CD4-positive, alpha-beta memory T cell (primary cell): Measurements from ENCODE around the gene INPP4B. TPM values are rescaled to one million over a fixed set of nuclear protein-coding genes. Genes with fewer than 3 reads are reported as not detected.

Experiments used
- CTCF ChIA-PET: fragments of 350-600 bp; sonication (Branson Sonifier 250); formaldehyde crosslinking; loops from one replicate; lab custom pipeline; 2021; ENCODE audit warnings: inconsistent platforms; ENCODE audit not compliant: partially characterized antibody; lab: Charles Lee
- POLR2A ChIA-PET: fragments of 350-600 bp; sonication (Branson Sonifier 250); formaldehyde crosslinking; loops from one replicate; lab custom pipeline; 2021; ENCODE audit not compliant: partially characterized antibody; lab: Charles Lee
- DNase-seq, 5 donors: peaks; one replicate each; pipeline versions ENCODE4 v3.0.0 to v3.0.0-alpha.2; 2020 to 2022; ENCODE audit warnings: mixed read lengths in 1 of 5
- H3K27ac ChIP-seq: one replicate; pipeline ENCODE4 v1.7.0; 2013; ENCODE audit warnings: low read depth, low read length
- H3K27me3 ChIP-seq: 2 replicates; pipeline ENCODE4 v1.7.0; 2013; ENCODE audit warnings: mild to moderate bottlenecking, low read length, moderate library complexity; ENCODE audit not compliant: insufficient read depth
- H3K36me3 ChIP-seq: 2 replicates; pipeline ENCODE4 v1.7.0; 2013; ENCODE audit warnings: mild to moderate bottlenecking, low read length, moderate library complexity; ENCODE audit not compliant: insufficient read depth
- H3K4me1 ChIP-seq: 2 replicates; pipeline ENCODE4 v1.7.0; 2013; ENCODE audit warnings: mild to moderate bottlenecking, low read length, moderate library complexity; ENCODE audit not compliant: insufficient read depth
- H3K4me3 ChIP-seq, 2 donors: one replicate each; pipeline ENCODE4 v1.7.0; 2013; ENCODE audit warnings: low read length in 2 of 2, mild to moderate bottlenecking in 1 of 2
- H3K9me3 ChIP-seq, 2 donors: one replicate each; pipeline ENCODE4 v1.7.0; 2013; ENCODE audit warnings: low read length in 2 of 2, control low read depth in 1 of 2; ENCODE audit not compliant: control insufficient read depth in 1 of 2
- H3K27ac Mint-ChIP-seq, 7 donors: one replicate each; pipeline ENCODE4 v1.8.0; 2020 to 2021; ENCODE audit warnings: mixed read lengths in 7 of 7, mild to moderate bottlenecking in 6 of 7, inconsistent platforms in 3 of 7, moderate library complexity in 3 of 7
- H3K27me3 Mint-ChIP-seq, 2 donors: one replicate each; pipeline ENCODE4 v1.8.0; 2020 to 2021; ENCODE audit warnings: mixed read lengths in 2 of 2
- H3K36me3 Mint-ChIP-seq, 2 donors: one replicate each; pipeline ENCODE4 v1.8.0; 2020 to 2021; ENCODE audit warnings: mixed read lengths in 2 of 2, inconsistent platforms in 1 of 2, mild to moderate bottlenecking in 1 of 2
- H3K4me1 Mint-ChIP-seq, 4 donors: one replicate each; pipeline ENCODE4 v1.8.0; 2020 to 2021; ENCODE audit warnings: mixed read lengths in 4 of 4, mild to moderate bottlenecking in 1 of 4
- H3K4me3 Mint-ChIP-seq, 8 donors: one replicate each; pipeline ENCODE4 v1.8.0; 2020 to 2021; ENCODE audit warnings: mixed read lengths in 8 of 8, mild to moderate bottlenecking in 7 of 8, moderate library complexity in 6 of 8, inconsistent platforms in 3 of 8
- H3K9me3 Mint-ChIP-seq, 8 donors: one replicate each; pipeline ENCODE4 v1.8.0; 2020 to 2021; ENCODE audit warnings: mixed read lengths in 8 of 8, mild to moderate bottlenecking in 5 of 8, inconsistent platforms in 3 of 8, moderate library complexity in 1 of 8
- intact Hi-C: fragments of 100-400 bp; cut with micrococcal nuclease; formaldehyde crosslinking; loops from one replicate; pipeline ENCODE4 v1.15.1; 2023
- polyA plus RNA-seq, 2 donors: library from polyadenylated mRNA; unstranded; fragments of 300-500 nt; fragmentation: Illumina TruSeq; gene quantifications; one replicate each; pipeline ENCODE4 v1.2.3, GENCODE V29; 2021
- total RNA-seq, 2 experiments: library from RNA; stranded (reverse); gene quantifications; one replicate each; pipeline ENCODE4 v1.2.3, GENCODE V29; 2021

The INPP4B gene
- total and polyA plus RNA-seq, 4 experiments from 2014 or later = 76.7 to 112 (median 80.8) TPM

- Histone ChIP-seq H3K27ac (no peak overlapping the region), H3K4me3 (no peak overlapping the region), H3K27me3 (no peaks in the 10 kb centered on the region), H3K4me1 (no peaks in the 10 kb centered on the region), H3K36me3 (no peaks in the 10 kb centered on the region), H3K9me3 (no peaks in the 10 kb centered on the region)
- ChIA-PET CTCF (no interaction called here), POLR2A (no interaction called here)
- intact Hi-C loops = no loop called here
- no peak for DNase-seq
- Mint-ChIP-seq H3K4me3 (no peak overlapping the region), H3K36me3 (peaks cover 4 to 12% of the 10 kb centered on the region in 2 donors), H3K27ac (no peak overlapping the region), H3K4me1 (no peaks in the 10 kb centered on the region), H3K27me3 (no peaks in the 10 kb centered on the region), H3K9me3 (peaks cover 4 to 49% (median 20%) of the 10 kb centered on the region in 8 donors)
Observed at GRCh38 chr4:142741995-142742394, 104.1 kb downstream of the INPP4B start.

GRCh38 chr4:142728233-142728632, 117.9 kb downstream of the INPP4B start:
- intact Hi-C loops = no loop called here
- no peak overlapping the region for H3K4me3 ChIP-seq
- ChIA-PET POLR2A (no interaction called here), CTCF (interaction anchor here (1.4 to 1.8 kb wide), 2 partner anchors 10 to 375 kb away, joined by 3 read pairs; no protein-coding TSS in a partner anchor)
- no peaks in the 10 kb centered on the region for H3K36me3 ChIP-seq
- no peaks in the 10 kb centered on the region for H3K4me1 ChIP-seq
- Mint-ChIP-seq H3K27ac (no peak overlapping the region), H3K4me3 (no peak overlapping the region), H3K36me3 (no peaks in the 10 kb centered on the region), H3K27me3 (peaks cover 0 to 1% of the 10 kb centered on the region in 2 donors), H3K4me1 (peaks cover 0 to 4% (median under 1%) of the 10 kb centered on the region in 4 donors), H3K9me3 (no peaks in the 10 kb centered on the region)
- no peaks in the 10 kb centered on the region for H3K27me3 ChIP-seq
- H3K9me3 ChIP-seq = no peaks in the 10 kb centered on the region
- H3K27ac ChIP-seq = no peak overlapping the region
- DNase-seq = no peak

GRCh38 chr4:142727149-142727548, 119.0 kb downstream of the INPP4B start:
- POLR2A ChIA-PET = no interaction called here
- peaks cover 0 to 1% of the 10 kb centered on the region in 2 donors for H3K27me3 Mint-ChIP-seq
- intact Hi-C loops = no loop called here

GRCh38 chr4:142725886-142726285, 120.2 kb downstream of the INPP4B start:
- no peak for DNase-seq
- H3K27ac Mint-ChIP-seq = no peak overlapping the region
- H3K27me3 Mint-ChIP-seq = peaks cover 0 to 1% of the 10 kb centered on the region in 2 donors
- H3K36me3 Mint-ChIP-seq = no peaks in the 10 kb centered on the region
- H3K4me3 Mint-ChIP-seq = no peak overlapping the region
- no peaks in the 10 kb centered on the region for H3K36me3 ChIP-seq
- H3K27ac ChIP-seq = no peak overlapping the region
- no peak overlapping the region for H3K4me3 ChIP-seq
- H3K4me1 Mint-ChIP-seq = peaks cover 0 to 6% (median under 1%) of the 10 kb centered on the region in 4 donors
- no peaks in the 10 kb centered on the region for H3K9me3 Mint-ChIP-seq
- intact Hi-C loops = no loop called here
- H3K4me1 ChIP-seq = no peaks in the 10 kb centered on the region
- ChIA-PET POLR2A (interaction anchor here (2.0 kb wide), 1 partner anchor 159 kb away, joined by 10 read pairs; no protein-coding TSS in a partner anchor), CTCF (interaction anchor here (1.2 to 2.7 kb wide), 2 partner anchors 371 to 443 kb away, joined by 3 to 17 read pairs; no protein-coding TSS in a partner anchor)
- no peaks in the 10 kb centered on the region for H3K9me3 ChIP-seq
- H3K27me3 ChIP-seq = no peaks in the 10 kb centered on the region

More at GRCh38 chr4:142727149-142727548, 119.0 kb downstream of the INPP4B start:
- Mint-ChIP-seq H3K4me1 (peaks cover 0 to 5% (median under 1%) of the 10 kb centered on the region in 4 donors), H3K4me3 (no peak overlapping the region), H3K9me3 (no peaks in the 10 kb centered on the region), H3K27ac (no peak overlapping the region), H3K36me3 (no peaks in the 10 kb centered on the region)
- H3K36me3 ChIP-seq = no peaks in the 10 kb centered on the region
- H3K27ac ChIP-seq = no peak overlapping the region
- CTCF ChIA-PET = no interaction called here
- no peaks in the 10 kb centered on the region for H3K4me1 ChIP-seq
- no peaks in the 10 kb centered on the region for H3K27me3 ChIP-seq
- no peak for DNase-seq
- H3K4me3 ChIP-seq = no peak overlapping the region
- H3K9me3 ChIP-seq = no peaks in the 10 kb centered on the region

GRCh38 chr4:142721187-142721586, 124.9 kb downstream of the INPP4B start:
- ChIA-PET POLR2A (no interaction called here), CTCF (interaction anchor here (1.1 to 5.1 kb wide), 10 partner anchors 9 to 594 kb away, joined by 3 to 23 read pairs (median 6); no protein-coding TSS in a partner anchor)
- Mint-ChIP-seq H3K27ac (no peak overlapping the region), H3K9me3 (peaks cover 0 to 11% (median 5%) of the 10 kb centered on the region in 8 donors), H3K27me3 (peaks cover 0 to 1% of the 10 kb centered on the region in 2 donors), H3K36me3 (peaks cover 7 to 8% of the 10 kb centered on the region in 2 donors), H3K4me1 (peaks cover 5 to 16% (median 7%) of the 10 kb centered on the region in 4 donors), H3K4me3 (no peak overlapping the region)
- Histone ChIP-seq H3K9me3 (no peaks in the 10 kb centered on the region), H3K27ac (no peak overlapping the region), H3K4me1 (peaks cover 14% of the 10 kb centered on the region), H3K4me3 (no peak overlapping the region), H3K27me3 (no peaks in the 10 kb centered on the region), H3K36me3 (no peaks in the 10 kb centered on the region)
- no peak for DNase-seq
- intact Hi-C loops = loop anchor here (5.0 kb wide), 2 partner anchors 126 to 314 kb away; partner anchors contain the start of gene INPP4B

- no peaks in the 10 kb centered on the region for H3K9me3 ChIP-seq
- peak in 4 of 5 donors; percentile 54 to 60 (median 57) for DNase-seq
- H3K36me3 Mint-ChIP-seq = peaks cover 12 to 13% of the 10 kb centered on the region in 2 donors
- no peak overlapping the region for H3K4me3 ChIP-seq
- POLR2A ChIA-PET = interaction anchor here (0.7 to 3.8 kb wide), 11 partner anchors 13 to 593 kb away, joined by 3 to 16 read pairs (median 6); no protein-coding TSS in a partner anchor
- H3K4me3 Mint-ChIP-seq = peak overlapping the region in 5 of 8 donors; percentile 19 to 62 (median 49)
- H3K27me3 ChIP-seq = no peaks in the 10 kb centered on the region
- no peaks in the 10 kb centered on the region for H3K36me3 ChIP-seq
- H3K9me3 Mint-ChIP-seq = peaks cover 0 to 17% (median 9%) of the 10 kb centered on the region in 8 donors
- intact Hi-C loops = loop anchor here (1.0 to 5.0 kb wide), 7 partner anchors 49 to 593 kb away; partner anchors contain the start of gene INPP4B
- no peak overlapping the region for H3K27ac ChIP-seq
- H3K27ac Mint-ChIP-seq = peak overlapping the region in 5 of 7 donors; percentile 36 to 77 (median 69)
- peaks cover 11 to 26% (median 13%) of the 10 kb centered on the region in 4 donors for H3K4me1 Mint-ChIP-seq
- peaks cover 14% of the 10 kb centered on the region for H3K4me1 ChIP-seq
- CTCF ChIA-PET = interaction anchor here (0.7 to 5.1 kb wide), 26 partner anchors 9 to 599 kb away, joined by 3 to 40 read pairs (median 4); partner anchors contain the start of gene INPP4B
- peaks cover 0 to 1% of the 10 kb centered on the region in 2 donors for H3K27me3 Mint-ChIP-seq
Observed at GRCh38 chr4:142719854-142720541, 126.1 kb downstream of the INPP4B start.

GRCh38 chr4:142718981-142719380, 127.1 kb downstream of the INPP4B start:
- Histone ChIP-seq H3K36me3 (no peaks in the 10 kb centered on the region), H3K4me3 (no peak overlapping the region), H3K27ac (no peak overlapping the region), H3K27me3 (no peaks in the 10 kb centered on the region), H3K4me1 (peaks cover 21% of the 10 kb centered on the region), H3K9me3 (no peaks in the 10 kb centered on the region)
- Mint-ChIP-seq H3K4me3 (no peak overlapping the region), H3K9me3 (peaks cover 0 to 17% (median 9%) of the 10 kb centered on the region in 8 donors), H3K36me3 (peaks cover 13% of the 10 kb centered on the region in 2 donors), H3K27ac (no peak overlapping the region), H3K4me1 (peaks cover 17 to 33% (median 20%) of the 10 kb centered on the region in 4 donors), H3K27me3 (peaks cover 0 to 1% of the 10 kb centered on the region in 2 donors)
- DNase-seq = no peak
- ChIA-PET CTCF (interaction anchor here (0.7 to 5.1 kb wide), 12 partner anchors 13 to 598 kb away, joined by 3 to 40 read pairs (median 8); no protein-coding TSS in a partner anchor), POLR2A (interaction anchor here (0.5 to 3.8 kb wide), 8 partner anchors 12 to 438 kb away, joined by 3 to 15 read pairs (median 6); no protein-coding TSS in a partner anchor)
- intact Hi-C loops = no loop called here
